Endometrial microvascular endothelial cells (primary cell): Measurements from ENCODE around the gene TEKTIP1. TPM values are rescaled to one million over a fixed set of nuclear protein-coding genes. Genes with fewer than 3 reads are reported as not detected.
"Not testable (repeated sequence)": the region's sequence is repeated elsewhere in the genome, so short reads cannot be mapped to it uniquely, and the experiment has no call there.

Source experiments
- in situ Hi-C: cut with HindIII; loops from 2 replicates; pipeline ENCODE4 v1.10.0; 2017; ENCODE audit warnings: low sequenced_read_pairs, low pct_unique_long_range_greater_than_20kb; ENCODE audit errors: inconsistent ontology term
- total RNA-seq: library from RNA; depleted of rRNA; stranded (reverse); fragments of >200 nt; gene quantifications from one replicate; pipeline ENCODE4 v1.2.3, GENCODE V29; 2015; ENCODE audit errors: inconsistent ontology term

The TEKTIP1 gene
- total RNA-seq, 1 donor from 2014 or later, result not detected

DNA sequence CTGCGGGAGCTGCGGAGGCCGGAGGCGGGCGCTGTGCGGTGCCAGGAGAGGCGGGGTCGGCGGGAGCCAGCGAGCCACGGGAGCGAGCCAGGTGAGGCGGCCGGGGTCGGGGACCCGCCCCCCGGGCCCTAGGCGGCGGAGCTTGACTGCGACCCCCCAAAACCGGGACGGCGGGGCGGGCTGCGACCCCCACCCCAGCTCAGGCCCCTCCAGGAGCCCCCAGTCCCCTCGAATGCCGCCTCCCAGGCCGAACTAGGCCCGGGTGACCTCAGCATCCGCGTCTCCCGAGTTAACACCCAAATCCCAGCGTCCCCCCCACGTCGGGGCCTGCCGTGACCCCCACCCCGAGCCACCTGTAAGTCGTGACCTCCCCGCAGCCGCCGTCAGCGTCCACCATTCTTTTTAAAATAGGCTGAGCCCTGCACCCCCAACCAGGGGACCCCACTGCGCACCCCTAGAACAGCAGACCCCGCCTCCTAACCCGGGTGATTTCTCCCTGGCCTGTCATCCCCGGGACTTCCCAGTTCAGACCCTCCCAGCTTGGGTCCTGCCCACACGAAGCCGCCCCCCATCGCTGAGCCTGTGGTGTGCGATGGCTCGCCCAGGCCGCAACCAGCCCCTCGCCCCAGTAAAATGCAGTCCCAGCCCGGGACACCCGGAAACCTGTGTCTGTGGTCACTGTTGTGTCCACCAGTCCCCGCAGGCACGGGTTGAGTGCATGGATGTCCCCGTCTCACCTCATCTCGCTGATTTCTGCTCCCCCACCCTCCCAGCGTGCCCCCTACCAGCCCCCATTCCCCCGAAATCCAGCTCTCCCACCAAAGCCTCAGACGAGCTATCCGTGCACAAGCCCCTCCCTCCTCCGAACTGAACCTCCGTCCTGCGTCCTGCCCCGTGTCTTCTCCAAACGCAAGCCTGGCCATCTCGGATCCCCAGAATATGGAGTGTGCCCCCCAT, 32.3 kb upstream of the TEKTIP1 start:
- in situ Hi-C loops, result no loop called here

GRCh38 chr19:3507371-3508120, 31.4 kb upstream of the TEKTIP1 start:
- in situ Hi-C loops, result no loop called here

GRCh38 chr19:3508121-3508661, 30.8 kb upstream of the TEKTIP1 start:
- in situ Hi-C loops, result not testable (repeated sequence)

- in situ Hi-C loops, result no loop called here
Observed at GRCh38 chr19:3508771-3509535, 30.0 kb upstream of the TEKTIP1 start.

- in situ Hi-C loops, result no loop called here
Observed at GRCh38 chr19:3509566-3509989, 29.4 kb upstream of the TEKTIP1 start.

DNA sequence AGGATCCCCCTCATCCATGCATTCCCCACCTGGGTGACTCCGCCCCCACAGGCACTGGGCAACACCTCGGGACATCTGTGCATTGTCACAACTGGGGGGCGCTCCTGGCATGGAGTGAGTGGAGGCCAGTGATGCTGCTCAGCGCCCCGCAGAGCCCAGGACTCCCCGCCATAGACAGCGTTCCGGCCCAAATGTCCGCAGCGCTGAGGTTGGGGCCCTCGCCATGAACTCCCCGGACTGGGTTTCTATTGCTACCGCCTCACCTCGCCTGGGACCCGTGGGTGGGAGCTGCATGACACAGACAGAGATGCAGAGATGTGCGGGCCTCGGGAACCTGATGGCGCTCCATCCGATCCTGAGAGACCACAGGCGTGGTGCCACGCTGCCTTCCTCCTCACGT, 28.2 kb upstream of the TEKTIP1 start:
- in situ Hi-C loops, result no loop called here

DNA sequence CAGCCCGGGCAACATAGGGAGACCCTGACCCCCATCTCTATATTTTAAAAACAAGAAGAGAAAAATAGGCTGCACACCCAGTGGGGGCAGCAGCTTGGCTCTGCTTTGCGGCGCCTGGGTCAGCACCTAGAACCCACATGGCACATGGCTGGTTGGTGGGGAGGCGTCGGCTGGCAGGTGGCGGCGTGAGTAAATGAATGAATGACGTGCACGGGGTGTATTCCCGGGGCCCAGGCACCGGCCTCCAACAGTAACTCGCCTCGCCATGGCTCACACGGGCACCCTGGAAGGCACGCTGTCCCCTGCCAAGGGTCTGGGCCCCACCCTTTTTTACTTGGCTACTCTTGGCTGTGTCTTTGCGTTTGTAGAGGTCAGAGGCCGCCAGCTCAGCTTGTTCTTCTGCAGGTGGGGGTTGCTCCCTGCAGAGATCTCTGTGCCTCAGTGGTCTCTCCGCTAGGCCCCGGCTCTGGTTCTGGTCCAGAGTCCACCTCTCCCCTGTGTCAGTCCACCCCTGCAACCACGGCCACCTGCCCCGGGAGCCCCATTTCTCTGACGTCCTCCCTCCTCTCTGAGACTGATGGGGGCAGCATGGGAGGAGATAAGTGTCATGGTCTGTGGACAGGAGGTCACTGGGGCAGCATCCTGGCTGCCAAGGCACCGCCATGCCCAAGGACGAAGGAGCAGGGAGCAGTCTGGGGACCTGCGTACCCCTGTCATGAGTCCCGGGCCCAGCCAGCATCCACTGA, 27.3 kb upstream of the TEKTIP1 start:
- in situ Hi-C loops, result no loop called here

GRCh38 chr19:3512562-3513228, 26.3 kb upstream of the TEKTIP1 start:
- in situ Hi-C loops, result no loop called here

DNA sequence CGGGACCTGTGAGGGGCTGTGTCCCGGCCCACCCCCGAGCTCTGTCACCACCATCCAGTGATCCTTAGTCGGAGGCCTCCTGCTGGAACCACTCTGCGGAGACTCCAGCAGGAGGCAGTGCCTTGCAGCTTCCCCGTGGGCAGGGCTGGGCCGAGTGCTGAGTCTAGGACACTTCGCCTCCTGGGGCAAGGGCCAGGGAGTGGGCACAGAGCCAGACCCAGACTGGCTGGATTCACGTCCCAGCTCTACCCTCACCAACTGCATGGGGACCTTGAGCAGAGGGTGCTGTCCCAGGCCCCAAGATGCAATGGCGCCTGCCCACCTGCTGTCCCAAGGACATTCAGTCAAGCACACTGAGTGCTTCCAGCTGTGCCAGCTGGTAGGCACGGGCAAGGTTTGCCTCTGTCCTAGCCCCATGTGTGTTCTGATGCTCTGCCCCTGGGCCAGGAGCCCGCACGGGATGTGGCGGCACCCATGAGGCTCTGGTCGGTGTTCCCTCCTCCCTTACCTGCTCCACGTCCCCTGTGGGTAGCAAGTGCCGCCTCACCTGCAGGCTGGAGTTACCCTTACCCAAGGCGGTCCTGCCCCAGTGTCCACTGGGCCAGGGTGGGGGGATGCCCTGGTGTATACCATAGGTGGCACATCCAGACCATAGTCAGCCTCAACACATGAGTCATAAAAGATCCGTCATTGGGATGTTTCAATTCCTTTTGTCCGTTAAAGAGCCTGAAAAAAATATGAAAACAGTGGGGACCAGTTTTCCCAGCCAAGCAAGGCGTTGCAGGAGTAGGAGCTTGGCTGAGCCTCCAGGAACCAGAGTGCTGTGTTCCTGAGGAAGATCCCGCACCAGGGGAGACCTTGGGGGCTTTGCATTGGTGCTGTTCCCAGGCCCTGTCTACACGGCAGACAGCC, 25.5 kb upstream of the TEKTIP1 start:
- in situ Hi-C loops, result no loop called here

DNA sequence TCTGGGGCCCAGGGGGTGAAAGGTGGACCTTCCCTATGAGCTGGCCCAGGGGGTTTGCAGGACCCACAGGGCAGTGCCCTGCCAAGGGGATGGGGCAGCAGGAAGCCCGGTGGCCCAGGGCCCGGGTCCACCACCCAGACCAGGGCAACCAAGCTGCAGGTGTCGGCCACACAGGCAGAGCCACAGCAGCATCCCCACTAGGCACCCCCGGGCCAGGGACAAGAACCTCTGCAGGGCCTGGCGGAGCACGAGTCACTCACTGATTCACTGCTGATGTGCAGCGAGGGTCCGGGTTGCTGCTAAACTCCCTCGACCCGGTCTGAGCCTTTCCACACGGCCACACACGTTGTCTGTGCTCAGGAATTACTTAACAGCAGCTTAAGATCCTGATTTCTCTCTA, 24.0 kb upstream of the TEKTIP1 start:
- in situ Hi-C loops, result no loop called here

- in situ Hi-C loops, result no loop called here
Observed at GRCh38 chr19:3515891-3516422, 23.0 kb upstream of the TEKTIP1 start.

GRCh38 chr19:3516675-3517207, 22.2 kb upstream of the TEKTIP1 start:
- in situ Hi-C loops, result no loop called here

- in situ Hi-C loops, result no loop called here
Observed at GRCh38 chr19:3517638-3518037, 21.3 kb upstream of the TEKTIP1 start.

DNA sequence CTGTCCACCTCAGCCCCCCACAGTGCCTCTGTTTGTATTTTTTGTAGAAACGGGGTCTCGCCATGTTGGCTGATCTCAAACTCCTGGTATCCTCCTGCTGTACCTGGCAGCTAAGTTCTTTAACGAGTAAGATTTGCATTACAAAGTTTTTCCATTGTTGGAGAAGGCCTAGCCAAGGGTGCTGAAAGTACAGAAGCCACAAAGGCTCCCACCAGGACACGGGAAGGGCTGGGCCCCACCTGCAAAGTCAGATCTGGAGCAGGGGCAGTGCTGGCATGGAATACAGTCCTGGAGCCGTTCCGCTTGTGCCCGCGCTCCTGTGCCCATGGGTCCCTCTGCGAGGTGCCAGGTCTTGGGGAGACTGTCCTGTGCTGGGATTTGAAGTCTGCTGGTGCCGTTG, 20.7 kb upstream of the TEKTIP1 start:
- in situ Hi-C loops, result no loop called here

- in situ Hi-C loops, result no loop called here
Observed at GRCh38 chr19:3518659-3519058, 20.3 kb upstream of the TEKTIP1 start.

- in situ Hi-C loops, result no loop called here
Observed at GRCh38 chr19:3519126-3519525, 19.8 kb upstream of the TEKTIP1 start.
